Breast epithelium (tissue), 4 donors: ENCODE measurements around the gene DSTYK. TPM values are rescaled to one million over a fixed set of nuclear protein-coding genes. Genes with fewer than 3 reads are reported as not detected.

ENCODE experiments used
- DNase-seq, 2 donors: peaks; one replicate each; pipeline ENCODE4 v3.0.0-alpha.2; 2019; ENCODE audit warnings: low spot score in 2 of 2
- H3K27ac ChIP-seq, 2 donors: fragments of 200-600 bp; sonication (generic) in 1 of 2; one replicate each; pipeline ENCODE4 v1.5.1; 2016 to 2019; ENCODE audit warnings: mild to moderate bottlenecking in 1 of 2
- H3K27me3 ChIP-seq, 2 donors: fragments of 200-600 bp; sonication (generic) in 1 of 2; one replicate each; pipeline versions ENCODE4 v1.5.1 to v1.6.0; 2017 to 2019; ENCODE audit warnings: control low read depth in 1 of 2, mild to moderate bottlenecking in 1 of 2
- H3K36me3 ChIP-seq: fragments of 200-600 bp; one replicate; pipeline ENCODE4 v1.5.1; 2019
- H3K4me1 ChIP-seq, 2 donors: fragments of 200-600 bp; sonication (generic); one replicate each; pipeline ENCODE4 v1.5.1; 2016 to 2019; ENCODE audit warnings: control low read depth in 1 of 2
- H3K4me3 ChIP-seq, 3 donors: fragments of 200-600 bp; sonication (generic); 1 replicate in 2 of 3; 2 replicates in 1 of 3; pipeline ENCODE4 v1.5.1; 2016 to 2019; ENCODE audit warnings: mild to moderate bottlenecking in 3 of 3, moderate library complexity in 2 of 3
- H3K9me3 ChIP-seq, 2 donors: fragments of 200-600 bp; sonication (generic) in 1 of 2; one replicate each; pipeline ENCODE4 v1.5.1; 2016 to 2019; ENCODE audit warnings: control low read depth in 1 of 2
- CTCF ChIP-seq, 3 donors: fragments of 450-650 bp; IDR thresholded peaks; one replicate each; pipeline ENCODE4 v1.5.1; 2016 to 2017; ENCODE audit warnings: antibody characterized with exemption in 3 of 3, mild to moderate bottlenecking in 3 of 3, moderate library complexity in 3 of 3
- POLR2A ChIP-seq: fragments of 450-650 bp; IDR thresholded peaks from one replicate; pipeline ENCODE4 v1.6.1; 2016; ENCODE audit warnings: antibody characterized with exemption, mild to moderate bottlenecking, moderate library complexity
- POLR2AphosphoS5 ChIP-seq, 3 donors: sonication (generic); formaldehyde crosslinking; IDR thresholded peaks; one replicate each; pipeline ENCODE4 v1.6.1; 2017; ENCODE audit warnings: antibody characterized with exemption in 3 of 3
- intact Hi-C: fragments of 100-400 bp; cut with DNase I; formaldehyde crosslinking; loops from one replicate; pipeline ENCODE4 v1.15.1; 2023; ENCODE audit warnings: low total_unique reads
- total RNA-seq, 3 donors: library from RNA; depleted of rRNA; stranded (reverse); fragments of >200 nt; gene quantifications; one replicate each; pipeline ENCODE4 v1.1.0, GENCODE V29; 2016

Gene DSTYK
- total RNA-seq, 3 donors from 2014 or later = 10.2 to 19.3 (median 12.5) TPM

DNA sequence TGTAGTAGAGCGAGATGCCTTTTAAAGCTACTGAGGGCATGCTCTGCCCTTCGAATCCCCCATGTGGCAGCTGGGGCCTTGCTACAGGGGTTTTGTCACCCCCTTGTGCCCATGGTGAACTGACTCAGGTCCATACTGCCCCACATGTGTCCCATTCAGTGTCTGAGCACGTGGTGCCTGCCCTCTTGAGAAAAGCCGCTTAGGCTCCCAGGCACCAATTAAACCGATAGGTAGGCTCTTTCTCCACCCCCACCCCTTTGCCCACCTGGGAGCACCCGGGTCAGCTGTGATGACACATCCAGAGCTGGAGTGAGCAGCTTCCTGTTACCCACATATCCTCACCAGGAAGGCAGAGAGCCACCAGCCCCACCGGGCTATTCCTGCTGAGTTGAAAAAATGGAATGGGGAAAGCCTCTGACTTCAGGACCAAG lies 46.8 kb upstream of the DSTYK start:
- H3K27ac ChIP-seq = no peak overlapping the region
- no peaks in the 10 kb centered on the region for H3K27me3 ChIP-seq
- no peak for DNase-seq
- no peak overlapping the region for H3K4me3 ChIP-seq
- no peaks in the 10 kb centered on the region for H3K4me1 ChIP-seq
- intact Hi-C loops = no loop called here
- no peaks in the 10 kb centered on the region for H3K36me3 ChIP-seq
- H3K9me3 ChIP-seq = no peaks in the 10 kb centered on the region
- TF ChIP-seq POLR2AphosphoS5 (IDR thresholded peaks at IDR 0.05) = no peak
- TF ChIP-seq POLR2A = no peak
- TF ChIP-seq CTCF (IDR thresholded peaks at IDR 0.05) = no peak

GRCh38 chr1:205257735-205258134 lies 46.2 kb upstream of the DSTYK start:
- no peaks in the 10 kb centered on the region for H3K9me3 ChIP-seq
- no peak overlapping the region for H3K4me3 ChIP-seq
- no peaks in the 10 kb centered on the region for H3K4me1 ChIP-seq
- TF ChIP-seq CTCF (IDR thresholded peaks at IDR 0.05) (no peak), POLR2A (no peak), POLR2AphosphoS5 (IDR thresholded peaks at IDR 0.05) (no peak)
- no peaks in the 10 kb centered on the region for H3K27me3 ChIP-seq
- no peak for DNase-seq
- no peaks in the 10 kb centered on the region for H3K36me3 ChIP-seq
- intact Hi-C loops = no loop called here
- H3K27ac ChIP-seq = no peak overlapping the region

GRCh38 chr1:205256951-205257625 lies 45.6 kb upstream of the DSTYK start:
- no peaks in the 10 kb centered on the region for H3K4me1 ChIP-seq
- intact Hi-C loops = no loop called here
- no peak overlapping the region for H3K27ac ChIP-seq
- H3K9me3 ChIP-seq = no peaks in the 10 kb centered on the region
- no peak overlapping the region for H3K4me3 ChIP-seq
- DNase-seq = no peak
- TF ChIP-seq POLR2AphosphoS5 (IDR thresholded peaks at IDR 0.05) (no peak), CTCF (IDR thresholded peaks at IDR 0.05) (no peak), POLR2A (no peak)
- no peaks in the 10 kb centered on the region for H3K36me3 ChIP-seq
- no peaks in the 10 kb centered on the region for H3K27me3 ChIP-seq

DNA sequence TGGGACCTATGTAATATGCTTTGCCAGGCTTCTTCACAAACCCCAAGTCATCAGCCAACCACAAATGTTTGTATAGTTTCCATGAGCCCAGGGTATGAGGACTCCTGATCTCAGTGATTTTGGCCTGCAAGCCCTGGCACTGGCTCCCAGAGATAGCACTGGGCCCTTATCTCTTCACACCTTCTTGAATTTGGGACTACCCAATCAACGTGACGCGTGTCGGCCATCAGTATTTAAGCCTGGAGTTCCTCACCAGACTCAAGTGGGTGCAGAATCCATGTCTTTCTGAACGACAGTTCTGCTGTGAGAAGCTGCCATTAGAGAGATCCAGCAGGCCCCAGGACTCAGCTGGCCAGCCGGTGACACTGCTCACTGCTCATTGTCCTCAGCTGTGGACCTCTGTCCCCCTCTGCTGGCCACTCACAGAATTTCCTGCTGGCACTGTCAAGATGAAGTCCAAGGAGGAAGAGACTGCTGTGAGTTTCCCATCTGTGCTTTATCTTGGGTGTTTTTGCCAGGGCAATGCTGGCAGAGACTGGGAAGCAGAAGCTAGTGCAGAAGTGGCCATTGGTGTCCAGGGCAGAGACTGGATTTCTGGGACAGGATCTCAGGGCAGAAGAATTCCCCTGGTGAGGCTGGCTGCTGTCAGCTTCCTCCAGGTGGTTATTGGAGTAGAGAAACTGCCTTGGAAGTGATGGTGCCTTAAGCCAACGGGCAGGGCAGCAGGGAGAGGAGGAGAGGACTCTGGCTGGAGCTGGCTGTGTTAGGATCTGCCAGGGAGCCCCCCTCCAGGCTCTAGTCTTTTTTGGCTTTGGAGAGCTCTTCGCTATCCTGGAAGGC lies 44.7 kb upstream of the DSTYK start:
- H3K4me1 ChIP-seq = no peaks in the 10 kb centered on the region

More for the DNA sequence above, 44.7 kb upstream of the DSTYK start:
- Histone ChIP-seq H3K27me3 (no peaks in the 10 kb centered on the region), H3K4me3 (no peak overlapping the region), H3K9me3 (no peaks in the 10 kb centered on the region), H3K36me3 (no peaks in the 10 kb centered on the region), H3K27ac (no peak overlapping the region)
- peak; percentile 97 to 99 (median 98) for TF ChIP-seq CTCF (IDR thresholded peaks at IDR 0.05)
- no peak for TF ChIP-seq POLR2A
- peak in 1 of 3 donors; percentile 35 for TF ChIP-seq POLR2AphosphoS5 (IDR thresholded peaks at IDR 0.05)
- peak; percentile 88 to 93 for DNase-seq
- intact Hi-C loops = no loop called here
